HT1080 (cell line): Measurements from ENCODE around the gene PPP1R14B. TPM values are rescaled to one million over a fixed set of nuclear protein-coding genes. Genes with fewer than 3 reads are reported as not detected.

Source experiments
- DNase-seq: peaks from one replicate; pipeline ENCODE4 v3.0.0-alpha.2; 2015; ENCODE audit warnings: low read depth
- total RNA-seq: library from RNA; depleted of rRNA; stranded (reverse); fragments of >200 nt; shearing (Covaris generic); gene quantifications from 2 replicates; pipeline ENCODE4 v1.2.3, GENCODE V29; 2014

Gene PPP1R14B
- total RNA-seq, 1 experiment from 2014 or later: 614 TPM

GRCh38 chr11:64216879-64217278, 29.9 kb downstream of the PPP1R14B start:
- DNase-seq: no peak

- no peak for DNase-seq
These were observed 35.4 kb downstream of the PPP1R14B start for GRCh38 chr11:64211181-64211872.

GRCh38 chr11:64210301-64211020, 36.3 kb downstream of the PPP1R14B start:
- DNase-seq: no peak

DNA sequence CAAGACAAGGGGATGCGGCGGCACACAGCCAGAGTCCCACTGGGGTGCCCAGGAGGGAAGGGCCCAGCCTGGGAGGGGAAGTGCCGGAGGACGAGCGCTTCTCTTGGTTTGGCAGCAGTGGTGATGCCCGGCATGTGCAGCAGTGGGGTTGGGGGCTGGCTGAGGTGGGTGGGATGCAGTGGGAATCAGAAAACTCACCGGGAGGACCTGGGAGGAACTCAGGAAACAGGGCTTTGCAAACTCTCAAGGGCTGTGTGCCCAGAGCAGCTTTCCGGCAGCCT, 37.2 kb downstream of the PPP1R14B start:
- no peak for DNase-seq

- DNase-seq: no peak
These were observed 37.8 kb downstream of the PPP1R14B start for GRCh38 chr11:64208796-64209562.

DNA sequence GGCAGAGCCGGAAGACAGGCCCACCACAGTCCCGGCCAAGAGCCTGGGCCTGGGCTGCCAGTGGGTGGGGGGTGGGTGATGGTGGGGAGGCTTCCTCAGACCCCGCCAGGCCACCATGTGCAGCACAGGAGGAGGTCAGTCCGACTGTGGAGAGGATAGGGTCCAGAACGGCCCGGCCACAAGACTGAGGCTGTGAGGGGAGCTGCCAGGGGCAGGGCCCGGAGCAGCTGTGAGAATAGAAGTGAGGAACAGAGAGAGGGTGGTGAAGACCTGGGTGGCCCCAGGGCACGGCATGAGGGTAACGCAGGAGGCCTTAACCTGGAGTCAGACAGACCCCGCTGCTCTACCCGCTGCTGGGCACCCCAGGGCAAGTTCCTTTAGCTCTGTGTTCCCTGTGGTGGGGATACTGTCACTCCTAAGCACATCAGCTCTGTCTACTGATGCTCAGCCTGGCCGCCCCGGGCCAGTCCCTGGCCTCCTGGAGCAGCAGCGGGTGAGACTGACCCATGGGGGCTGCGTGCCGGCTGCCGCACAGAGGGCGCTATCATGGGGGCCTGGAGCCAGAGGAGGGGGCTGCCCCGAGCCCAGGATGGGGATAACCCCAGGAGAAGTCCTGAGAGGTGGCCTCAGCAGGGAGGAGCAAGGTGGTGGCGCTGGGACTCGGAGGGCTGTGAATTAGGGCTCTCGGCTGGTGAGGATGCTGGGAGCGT, 38.5 kb downstream of the PPP1R14B start:
- no peak for DNase-seq

DNA sequence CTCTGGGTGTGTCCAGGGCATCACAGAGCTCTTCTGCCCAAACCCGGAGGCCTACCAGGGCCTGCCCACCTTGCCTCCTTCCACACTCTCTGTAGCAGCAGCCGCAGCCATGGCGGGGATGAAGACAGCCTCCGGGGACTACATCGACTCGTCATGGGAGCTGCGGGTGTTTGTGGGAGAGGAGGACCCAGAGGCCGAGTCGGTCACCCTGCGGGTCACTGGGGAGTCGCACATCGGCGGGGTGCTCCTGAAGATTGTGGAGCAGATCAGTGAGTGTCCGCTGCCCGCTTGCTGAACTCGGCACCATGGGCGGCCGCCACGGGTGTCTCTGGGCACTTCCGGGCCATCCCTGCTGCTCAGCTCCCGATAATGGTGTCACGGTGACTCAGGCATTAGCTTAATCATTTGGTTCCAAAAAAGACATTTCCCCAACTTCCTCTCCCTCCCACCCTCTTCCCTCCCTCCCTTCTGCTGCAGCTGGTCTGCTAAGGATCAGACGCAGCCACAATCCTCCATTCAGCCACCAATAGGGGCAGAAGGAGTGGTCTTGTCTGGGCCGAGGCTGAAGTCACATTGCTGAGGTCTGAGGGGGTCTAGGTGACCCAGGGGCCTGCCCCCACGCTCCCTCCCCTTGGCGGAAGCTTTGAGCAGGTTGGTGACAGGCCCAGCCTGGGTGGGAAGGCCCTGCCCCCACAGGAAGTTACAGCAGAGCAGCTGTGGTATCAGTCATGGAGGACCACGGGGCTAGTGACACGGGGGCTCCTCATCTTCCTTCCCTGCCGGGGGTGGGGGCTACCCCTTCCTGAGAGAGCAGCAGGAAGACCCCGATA, 39.3 kb downstream of the PPP1R14B start:
- DNase-seq: peak; percentile 72

GRCh38 chr11:64206457-64207255, 40.1 kb downstream of the PPP1R14B start, which contains the start of gene FERMT3:
Gene FERMT3, plus strand, starts transcription at chr11:64206721. Its CDS starts 644 bp downstream, at chr11:64207365.
- DNase-seq: no peak

- peak; percentile 93 for DNase-seq
These were observed 42.2 kb downstream of the PPP1R14B start for GRCh38 chr11:64204464-64204989.

GRCh38 chr11:64204080-64204440, 42.7 kb downstream of the PPP1R14B start:
- DNase-seq: no peak

GRCh38 chr11:64203421-64204079, 43.2 kb downstream of the PPP1R14B start:
- no peak for DNase-seq

DNA sequence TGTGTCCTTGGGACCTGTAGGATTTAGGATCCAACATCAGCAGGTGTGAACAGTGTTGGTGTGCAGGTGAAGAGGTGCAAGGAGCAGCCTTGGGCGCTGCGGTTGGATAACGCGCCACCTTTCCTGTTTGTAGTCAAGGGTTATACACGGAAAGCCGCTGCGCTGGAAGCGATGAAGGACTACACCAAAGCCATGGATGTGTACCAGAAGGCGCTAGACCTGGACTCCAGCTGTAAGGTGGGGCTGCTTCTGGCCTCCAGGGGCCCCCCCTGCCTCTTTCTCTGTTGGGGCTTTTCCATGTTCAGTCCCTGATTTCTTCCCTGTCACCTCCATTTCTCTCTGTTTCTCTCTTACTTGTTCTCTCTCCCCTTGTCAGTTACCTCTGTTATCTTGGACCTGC, 43.8 kb downstream of the PPP1R14B start:
- no peak for DNase-seq

GRCh38 chr11:64201543-64201942, 45.2 kb downstream of the PPP1R14B start:
- DNase-seq: no peak

GRCh38 chr11:64198511-64198910, 48.2 kb downstream of the PPP1R14B start:
- no peak for DNase-seq

GRCh38 chr11:64196626-64197025, 50.1 kb downstream of the PPP1R14B start:
- DNase-seq: no peak
